Left renal cortex interstitium (tissue), 4 donors: ENCODE measurements around the gene UBD. TPM values are rescaled to one million over a fixed set of nuclear protein-coding genes. Genes with fewer than 3 reads are reported as not detected.

Experiments used
- DNase-seq, 4 donors: peaks; one replicate each; pipeline ENCODE4 v3.0.0-alpha.2; 2013; ENCODE audit warnings: low read depth in 4 of 4, low spot score in 2 of 4, missing footprints in 1 of 4
- polyA plus RNA-seq, 4 donors: library from polyadenylated mRNA; unstranded; fragments of 120-200 nt; gene quantifications; one replicate each; pipeline ENCODE4 v1.2.1, GENCODE V29; 2013; ENCODE audit not compliant: insufficient read length in 4 of 4

UBD gene
- polyA plus RNA-seq, 4 donors: 0.62 to 1.4 (median 1.0) TPM

- no peak for DNase-seq
Measured at GRCh38 chr6:29563435-29563965, 4.0 kb upstream of the UBD start.

GRCh38 chr6:29561606-29562181 is 2.2 kb upstream of the UBD start:
- DNase-seq: no peak

- no peak for DNase-seq
Measured at GRCh38 chr6:29561091-29561490, 1.6 kb upstream of the UBD start.

- no peak for DNase-seq
Measured at GRCh38 chr6:29558439-29559079, 973 bp downstream of the UBD start.

GRCh38 chr6:29557320-29557719 is 2.2 kb downstream of the UBD start:
- DNase-seq: no peak

GRCh38 chr6:29554764-29555163 is 4.8 kb downstream of the UBD start:
- DNase-seq: no peak

GRCh38 chr6:29553268-29554057 is 6.1 kb downstream of the UBD start:
- DNase-seq: peak; percentile 4 to 32 (median 30)

- peak; percentile 11 to 62 (median 31) for DNase-seq
Measured at GRCh38 chr6:29552512-29553051, 7.0 kb downstream of the UBD start.

GRCh38 chr6:29547573-29547972 is 12.0 kb downstream of the UBD start:
- DNase-seq: no peak

- no peak for DNase-seq
Measured at GRCh38 chr6:29537714-29538403, 21.7 kb downstream of the UBD start.

- no peak for DNase-seq
Measured at GRCh38 chr6:29532320-29532951, 27.1 kb downstream of the UBD start.

GRCh38 chr6:29531668-29532067 is 27.9 kb downstream of the UBD start:
- no peak for DNase-seq

GRCh38 chr6:29530671-29531310 is 28.7 kb downstream of the UBD start:
- no peak for DNase-seq

- no peak for DNase-seq
Measured at GRCh38 chr6:29529956-29530355, 29.6 kb downstream of the UBD start.

GRCh38 chr6:29528988-29529560 is 30.5 kb downstream of the UBD start:
- no peak for DNase-seq

GRCh38 chr6:29528300-29528931 is 31.1 kb downstream of the UBD start:
- DNase-seq: no peak

GRCh38 chr6:29527564-29527963 is 32.0 kb downstream of the UBD start:
- DNase-seq: no peak

- no peak for DNase-seq
Measured at GRCh38 chr6:29527126-29527525, 32.4 kb downstream of the UBD start.

- no peak for DNase-seq
Measured at GRCh38 chr6:29525311-29525639, 34.3 kb downstream of the UBD start.
